HL-60 (cell line): ENCODE measurements around the gene ATP11A.

Source experiments
- CTCF ChIP-seq: IDR thresholded peaks from one replicate; pipeline ENCODE4 v1.5.1; 2011; ENCODE audit warnings: low read length, control low read depth, inconsistent platforms; ENCODE audit not compliant: insufficient read depth
- GABPA ChIP-seq: IDR thresholded peaks from 2 replicates; pipeline ENCODE4 v1.6.1; 2012; ENCODE audit warnings: low read depth

- TF ChIP-seq CTCF = no peak
- no peak for TF ChIP-seq GABPA
Measured at GRCh38 chr13:112892426-112893206, 202.8 kb downstream of the ATP11A start.
